Kidney tubule cell (primary cell): ENCODE data around the gene PRLR.
A peak's percentile ranks its signal among the peaks of the same experiment; 100 is the strongest.
"Not testable (repeated sequence)": the region's sequence is repeated elsewhere in the genome, so short reads cannot be mapped to it uniquely, and the experiment has no call there.

ENCODE experiments used
- DNase-seq: peaks from one replicate; pipeline ENCODE4 v3.0.0-alpha.2; 2018; ENCODE audit warnings: low spot score

PRLR gene

DNA sequence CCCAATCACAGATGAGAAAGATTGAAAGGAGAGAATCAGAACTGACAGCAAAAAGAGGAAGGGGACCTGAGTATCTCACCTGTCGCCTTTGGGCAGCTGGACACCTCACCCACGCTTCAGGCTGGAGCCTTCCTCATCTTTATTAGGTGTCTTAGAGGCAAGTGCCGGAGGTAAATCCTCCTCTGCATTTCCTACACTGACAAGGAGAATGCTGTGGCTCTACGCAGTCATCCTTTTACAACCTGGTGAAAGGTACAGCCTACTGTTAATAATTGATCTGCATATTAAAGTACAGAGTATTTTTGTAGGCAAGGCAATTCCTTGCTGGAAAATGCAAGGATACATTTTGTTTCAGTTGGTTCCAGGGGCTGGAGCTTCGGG is 34.8 kb downstream of the PRLR start:
- DNase-seq: peak; percentile 44

DNA sequence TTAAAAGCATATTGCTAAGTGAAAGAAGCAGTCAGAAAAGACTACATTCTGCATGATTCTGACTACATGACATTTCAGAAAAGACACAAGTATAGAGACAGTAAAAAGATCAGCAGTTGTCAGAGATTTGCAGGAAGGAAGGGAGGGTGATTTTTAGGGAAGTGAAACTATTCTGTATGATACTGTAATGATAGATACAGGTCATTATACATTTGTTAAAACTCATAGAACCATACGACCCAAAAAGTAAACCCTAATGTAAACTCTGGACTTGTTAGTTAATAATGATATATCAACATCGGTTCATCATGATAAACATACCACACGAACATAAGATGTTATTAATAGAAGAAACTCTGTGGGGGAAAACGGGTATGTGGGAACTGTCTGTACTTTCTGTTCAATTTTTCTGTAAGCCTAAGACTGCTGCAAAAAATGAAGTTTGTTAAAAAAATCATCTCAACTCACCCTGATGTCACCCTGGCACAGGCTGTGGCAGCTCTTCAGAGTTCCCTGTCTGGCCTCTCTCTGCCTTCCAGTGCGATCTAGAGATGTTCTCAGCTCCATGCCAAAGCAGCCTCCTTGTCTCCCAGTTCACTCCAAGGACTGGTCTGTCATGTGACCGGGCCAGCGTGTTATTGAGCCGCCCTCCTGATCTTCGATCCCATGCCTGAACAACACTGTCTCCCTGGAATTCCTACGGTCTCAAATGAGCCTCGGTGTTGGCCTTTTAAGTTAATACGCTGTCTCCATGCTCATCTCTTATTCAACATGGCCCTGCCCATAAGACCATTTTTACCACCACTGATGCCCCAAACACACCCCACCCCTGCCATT is 35.4 kb downstream of the PRLR start:
- no peak for DNase-seq

DNA sequence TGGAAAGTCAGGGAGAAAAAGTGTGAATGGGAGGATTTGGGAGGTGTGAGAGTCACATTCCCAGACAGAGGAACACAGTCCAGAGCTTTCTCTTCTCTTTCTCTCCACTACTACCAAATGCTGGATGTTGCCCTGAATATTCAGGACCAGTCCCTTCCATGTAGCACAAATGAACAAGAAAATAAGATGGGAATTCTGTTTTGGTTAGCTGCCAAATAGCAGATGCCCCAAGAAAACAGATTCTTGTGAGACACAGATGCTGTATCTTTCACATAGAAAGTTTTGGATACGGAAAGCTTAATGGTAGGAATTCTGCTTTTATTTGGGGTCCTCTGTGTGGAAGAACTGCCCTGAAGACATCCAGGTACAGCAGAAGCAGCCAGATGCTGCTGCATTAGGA is 37.8 kb downstream of the PRLR start:
- no peak for DNase-seq

DNA sequence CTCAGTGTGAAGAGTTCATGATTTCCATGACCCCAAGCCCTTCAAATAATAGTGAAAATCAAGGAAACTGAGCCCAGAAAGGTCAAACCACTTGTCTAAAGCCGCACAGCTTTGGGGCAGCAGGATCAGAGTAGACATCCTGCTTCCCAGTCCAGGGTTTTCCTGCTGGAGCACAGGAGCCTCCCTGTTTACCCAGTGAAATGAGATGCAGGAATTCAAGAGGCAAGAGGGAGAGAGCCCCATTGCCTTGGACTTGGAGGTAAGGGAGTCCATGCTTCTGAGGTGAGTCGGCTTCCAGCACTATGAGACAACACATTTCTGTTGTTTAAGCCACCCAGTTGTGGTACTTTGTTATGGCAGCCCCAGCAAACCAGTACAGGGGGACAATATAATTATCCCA is 40.5 kb downstream of the PRLR start:
- DNase-seq: peak; percentile 35

DNA sequence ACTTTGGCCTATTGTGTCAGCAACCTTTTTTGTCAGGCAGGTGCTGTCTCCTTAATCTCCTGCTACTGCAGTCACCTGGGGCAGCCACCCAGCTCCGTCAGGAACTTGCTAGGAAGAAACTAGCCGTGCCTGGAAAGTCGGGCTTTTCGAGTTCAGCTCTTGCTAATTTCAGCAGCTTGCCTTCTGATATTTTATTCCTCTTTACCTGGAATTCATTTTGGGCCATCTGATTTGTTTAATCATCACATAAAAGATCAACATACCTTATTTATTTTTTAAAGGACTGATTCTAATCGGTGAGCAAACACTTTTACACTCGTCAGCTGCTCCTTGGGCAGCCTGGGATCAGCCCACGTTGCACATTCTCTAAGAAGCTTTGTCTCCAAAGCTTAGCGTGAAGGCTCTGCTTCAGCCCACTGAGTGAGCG is 42.2 kb downstream of the PRLR start:
- DNase-seq: peak; percentile 31

DNA sequence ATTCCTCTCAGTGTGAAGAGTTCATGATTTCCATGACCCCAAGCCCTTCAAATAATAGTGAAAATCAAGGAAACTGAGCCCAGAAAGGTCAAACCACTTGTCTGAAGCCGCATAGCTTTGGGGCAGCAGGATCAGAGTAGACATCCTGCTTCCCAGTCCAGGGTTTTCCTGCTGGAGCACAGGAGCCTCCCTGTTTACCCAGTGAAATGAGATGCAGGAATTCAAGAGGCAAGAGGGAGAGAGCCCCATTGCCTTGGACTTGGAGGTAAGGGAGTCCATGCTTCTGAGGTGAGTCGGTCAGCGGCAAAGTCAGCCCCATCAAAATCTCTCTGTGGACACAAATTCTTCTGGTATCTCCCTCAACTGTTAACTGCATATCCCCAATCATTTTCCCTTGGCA is 42.7 kb downstream of the PRLR start:
- not testable (repeated sequence) for DNase-seq

DNA sequence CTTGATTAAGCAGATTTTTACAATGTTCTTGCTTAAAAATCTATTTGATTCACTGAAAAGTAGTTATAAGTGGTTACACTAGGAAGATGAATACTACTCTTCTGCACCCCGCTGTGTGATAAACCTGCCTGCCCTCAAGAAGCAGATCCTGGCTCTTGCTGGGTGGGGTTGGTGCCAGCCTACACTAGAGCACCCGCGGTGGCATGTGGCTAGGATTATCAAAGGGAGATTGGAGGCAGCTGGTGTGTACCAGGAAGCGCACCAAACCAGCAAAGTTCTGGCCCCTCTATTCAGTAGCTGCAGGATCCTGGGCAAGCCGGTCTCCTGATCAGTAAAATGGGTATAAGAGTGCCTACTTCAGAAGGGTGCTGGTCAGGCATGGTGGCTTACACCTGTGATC is 43.5 kb downstream of the PRLR start:
- DNase-seq: no peak

DNA sequence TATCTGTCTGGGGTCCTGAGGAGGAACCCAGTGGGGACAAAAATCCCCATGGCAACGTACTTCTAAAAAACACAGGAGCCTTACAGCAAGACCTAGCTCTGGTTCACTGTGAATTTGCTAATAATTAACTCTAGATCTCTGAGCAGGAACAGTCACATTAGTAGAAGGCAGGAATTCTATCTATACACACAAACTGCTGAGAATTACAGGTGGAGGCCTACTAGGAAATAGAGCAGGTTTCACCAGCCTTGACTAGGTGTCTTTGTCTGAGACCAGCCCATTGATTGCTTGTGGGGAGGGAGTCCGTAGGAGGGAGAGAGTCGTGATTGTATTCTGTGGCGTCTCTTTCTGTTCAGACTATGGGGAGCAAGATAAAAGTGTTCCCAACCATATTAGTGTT is 44.8 kb downstream of the PRLR start:
- peak; percentile 76 for DNase-seq

DNA sequence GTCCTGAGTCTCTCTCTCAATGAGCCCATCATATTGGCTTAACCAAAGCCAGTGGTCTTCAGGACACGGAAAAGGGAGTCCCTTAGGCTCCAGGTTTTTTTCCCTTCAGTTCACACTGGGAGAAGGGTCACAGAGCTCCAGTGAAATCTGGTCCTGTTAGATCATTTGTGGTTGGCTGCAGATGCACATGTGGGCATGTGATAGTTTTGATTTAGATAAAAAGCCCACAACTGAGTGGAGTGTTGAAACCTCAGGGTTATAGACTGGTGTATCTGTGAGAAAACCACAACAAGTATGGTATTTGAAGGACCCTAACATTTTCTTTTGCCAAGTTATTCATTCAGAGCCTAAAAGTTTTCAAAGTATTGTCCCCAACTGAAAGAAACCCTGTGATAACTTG is 46.7 kb downstream of the PRLR start:
- DNase-seq: no peak

DNA sequence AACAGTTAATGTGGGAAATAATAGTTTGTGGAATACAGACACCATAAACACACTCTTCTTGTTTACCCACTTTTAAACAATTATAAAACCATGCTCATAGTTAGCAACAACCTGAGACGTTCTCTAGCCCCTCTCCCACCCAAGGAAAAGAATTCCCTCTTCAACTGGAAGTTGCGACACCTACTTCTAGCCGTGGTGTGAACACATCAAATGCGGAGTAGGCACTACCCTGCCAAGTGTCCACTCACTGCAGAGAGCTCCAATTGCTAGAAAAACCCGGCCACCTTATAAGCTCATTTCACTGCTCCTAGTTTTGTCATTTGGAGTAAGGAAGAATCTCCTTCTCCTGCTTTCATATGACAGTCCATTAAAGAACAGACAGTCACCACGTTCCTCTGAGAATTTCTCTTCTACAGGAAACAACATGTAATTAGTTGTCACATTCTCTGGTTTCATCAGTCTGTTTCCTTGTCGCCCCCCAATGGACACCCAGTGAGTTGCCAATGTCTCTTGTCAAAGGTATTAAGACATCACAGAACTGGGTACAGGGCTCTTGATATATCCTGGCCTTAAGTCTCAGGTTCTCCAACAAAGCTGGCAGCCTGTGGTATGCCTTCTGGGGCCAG is 47.3 kb downstream of the PRLR start:
- DNase-seq: peak; percentile 64

DNA sequence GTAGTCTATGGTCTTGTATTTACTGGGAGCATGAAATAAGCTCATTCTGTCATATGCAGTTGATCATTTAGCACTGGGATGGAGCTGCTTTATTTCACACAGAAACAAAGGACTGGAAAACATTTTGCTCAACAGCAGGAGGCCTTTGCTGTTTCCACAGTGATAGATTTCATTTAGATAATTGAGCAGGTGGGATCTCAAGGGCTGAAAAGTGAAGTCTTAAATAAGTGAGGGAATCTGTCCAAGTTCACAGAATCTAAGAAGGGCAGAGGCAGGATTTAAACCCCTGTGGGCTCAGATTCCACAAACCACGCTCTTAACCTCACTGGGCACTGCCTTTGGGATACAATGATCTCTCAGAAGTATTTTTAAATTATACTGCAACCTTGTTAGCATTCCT is 47.8 kb downstream of the PRLR start:
- DNase-seq: no peak

DNA sequence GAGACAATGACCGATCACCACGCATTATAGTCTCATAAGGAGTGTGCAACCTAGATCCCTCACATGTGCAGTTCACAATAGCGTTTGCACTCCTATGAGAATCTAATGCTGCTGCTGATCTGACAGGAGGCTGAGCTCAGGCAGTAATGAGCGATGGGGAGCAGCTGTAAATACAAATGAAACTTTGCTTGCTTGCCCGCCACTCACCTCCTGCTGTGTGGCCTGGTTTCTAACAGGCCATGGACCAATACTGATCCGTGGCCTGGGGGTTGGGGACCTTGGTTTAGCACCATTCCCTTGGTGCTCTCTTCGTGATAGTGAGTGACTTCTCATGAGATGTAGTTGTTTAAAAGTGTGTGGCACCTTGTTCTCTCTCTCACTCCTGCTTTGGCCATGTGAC is 50.2 kb downstream of the PRLR start:
- no peak for DNase-seq

DNA sequence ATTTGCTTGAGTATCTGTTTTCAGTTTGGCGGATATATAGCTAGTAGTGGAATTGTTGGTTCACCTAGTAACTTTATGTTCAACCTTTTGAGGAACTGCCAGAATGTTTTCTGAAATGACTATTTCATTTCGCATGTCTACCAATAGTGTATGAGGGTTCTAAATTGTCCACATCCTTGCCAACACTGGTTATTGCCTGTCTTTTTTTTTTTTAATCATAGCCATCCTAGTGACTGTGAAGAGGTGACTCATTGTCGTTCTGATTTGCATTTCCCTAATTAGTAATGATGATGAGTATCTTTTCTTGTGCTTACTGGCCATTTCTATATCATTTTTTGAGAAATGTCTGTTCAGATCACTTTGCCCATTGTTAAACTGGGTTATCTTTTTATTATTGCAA is 52.5 kb downstream of the PRLR start:
- no peak for DNase-seq

DNA sequence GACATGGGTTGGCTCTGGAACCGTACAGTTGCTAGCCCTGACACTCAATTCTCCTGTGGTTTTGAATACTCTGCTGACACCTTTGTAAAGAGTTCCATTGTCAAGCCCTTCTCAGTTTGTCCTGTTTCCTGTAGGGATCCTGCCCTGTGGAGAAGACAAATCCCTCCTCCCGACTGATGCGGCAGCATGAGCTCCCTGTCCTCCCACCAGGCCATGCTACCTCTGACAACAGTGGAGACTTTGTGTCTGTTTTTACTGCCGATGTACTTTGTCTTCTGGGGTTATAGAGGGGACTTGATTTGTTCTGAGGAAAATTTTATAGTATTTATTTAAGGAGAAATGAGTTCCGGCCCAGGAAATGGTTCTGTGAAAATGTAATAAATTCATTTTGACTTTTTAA is 57.8 kb downstream of the PRLR start:
- DNase-seq: no peak

DNA sequence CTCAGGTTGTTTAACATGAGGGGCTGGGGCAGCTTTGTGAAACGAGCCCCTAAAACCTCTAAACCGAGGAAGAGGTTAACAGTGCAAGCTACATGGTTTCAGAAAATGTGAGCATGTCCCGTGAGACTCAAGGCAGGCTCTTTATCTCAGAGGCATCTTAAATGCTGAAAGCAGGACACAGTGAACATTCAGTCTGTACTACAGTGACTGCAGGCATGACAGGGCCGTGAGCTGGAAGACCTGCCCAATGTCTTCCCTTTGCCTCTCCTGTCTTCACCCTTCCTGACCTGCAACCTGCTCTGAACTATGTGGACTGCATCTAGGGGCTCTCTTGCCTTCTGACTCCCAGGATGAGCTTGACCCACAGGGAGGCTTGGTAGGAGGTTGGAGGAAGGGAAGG is 58.3 kb downstream of the PRLR start:
- DNase-seq: no peak

DNA sequence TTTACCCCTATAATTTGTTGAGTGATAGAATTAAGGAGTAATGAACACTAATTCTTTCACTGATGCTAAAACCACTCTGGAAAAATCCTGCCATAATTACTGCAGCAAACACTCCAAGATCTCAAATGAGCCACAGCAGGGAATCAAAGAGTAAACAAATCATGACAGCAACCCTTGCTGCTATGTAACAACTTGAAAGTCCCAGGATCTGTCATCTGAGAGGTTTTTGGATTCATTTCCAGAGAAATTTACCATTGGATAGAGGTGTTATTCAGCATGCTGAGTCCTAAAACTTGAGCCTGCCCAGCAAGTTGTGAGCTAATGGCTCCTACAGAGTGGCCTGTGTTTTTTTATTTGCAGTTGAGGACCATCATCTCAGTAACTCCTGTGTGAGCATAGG is 59.2 kb downstream of the PRLR start:
- no peak for DNase-seq

DNA sequence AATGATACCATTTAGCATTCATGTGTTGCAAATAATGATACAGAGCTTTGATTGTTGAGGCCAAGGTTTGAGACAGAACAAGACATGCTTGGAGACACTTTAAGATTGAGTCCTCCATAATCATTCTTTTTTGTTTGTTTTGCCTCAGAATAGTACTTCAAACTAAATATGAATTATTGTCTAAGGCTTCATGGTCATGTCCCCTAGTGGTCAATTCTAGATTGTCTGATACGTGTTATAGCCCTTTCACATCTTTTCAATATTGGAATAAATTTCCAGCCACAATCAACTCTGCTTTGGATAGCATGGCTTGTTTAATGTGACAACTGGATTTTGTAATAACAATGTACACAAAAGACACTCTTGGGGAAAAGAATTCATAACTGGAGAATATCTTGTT is 64.2 kb downstream of the PRLR start:
- no peak for DNase-seq

DNA sequence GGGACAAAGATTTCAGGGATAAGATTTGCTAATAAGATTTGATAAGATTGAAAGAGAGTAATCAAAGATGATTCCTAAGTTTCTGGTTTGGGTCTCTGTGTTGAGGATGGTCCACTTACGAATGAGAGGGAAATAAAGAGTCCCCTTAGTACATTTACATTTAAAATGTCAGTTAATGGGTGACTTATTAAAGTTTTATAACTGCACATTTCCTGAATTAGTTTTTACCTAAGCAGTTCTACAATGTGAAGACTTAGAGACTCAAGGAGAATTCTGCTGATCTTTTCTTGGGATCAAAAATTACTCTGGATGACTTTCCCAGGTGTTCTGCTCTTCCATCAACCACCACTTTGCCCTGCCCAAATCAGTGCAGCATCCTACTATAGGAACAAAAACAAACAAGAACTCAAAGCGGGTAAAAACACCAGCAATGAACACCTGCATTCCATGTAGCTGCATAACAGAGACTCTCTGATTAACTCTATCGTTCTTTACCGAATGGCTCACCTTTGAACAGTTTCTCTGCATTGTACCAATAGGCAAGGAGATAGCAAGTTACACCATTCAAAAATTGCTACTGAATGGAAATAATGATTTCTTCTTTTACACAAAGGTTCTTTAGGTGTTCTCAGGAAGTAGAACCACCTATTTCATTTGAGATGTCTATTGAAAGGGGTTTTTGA is 65.3 kb downstream of the PRLR start:
- peak; percentile 17 for DNase-seq

DNA sequence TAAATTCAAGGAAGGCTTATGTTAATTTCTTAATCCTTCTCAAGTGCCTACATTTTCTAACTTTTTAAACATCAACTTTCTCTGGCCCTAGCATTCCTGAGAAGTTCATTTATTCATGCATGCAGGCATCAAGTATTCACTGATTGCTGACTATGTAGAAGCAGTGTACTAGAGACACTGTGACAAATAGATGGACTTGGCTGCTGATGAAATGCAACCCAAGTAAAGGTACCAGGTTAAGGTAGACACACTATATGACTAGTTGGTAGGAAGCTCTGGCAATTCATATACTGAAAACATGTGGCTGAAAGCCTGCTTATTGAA is 66.6 kb downstream of the PRLR start:
- no peak for DNase-seq

DNA sequence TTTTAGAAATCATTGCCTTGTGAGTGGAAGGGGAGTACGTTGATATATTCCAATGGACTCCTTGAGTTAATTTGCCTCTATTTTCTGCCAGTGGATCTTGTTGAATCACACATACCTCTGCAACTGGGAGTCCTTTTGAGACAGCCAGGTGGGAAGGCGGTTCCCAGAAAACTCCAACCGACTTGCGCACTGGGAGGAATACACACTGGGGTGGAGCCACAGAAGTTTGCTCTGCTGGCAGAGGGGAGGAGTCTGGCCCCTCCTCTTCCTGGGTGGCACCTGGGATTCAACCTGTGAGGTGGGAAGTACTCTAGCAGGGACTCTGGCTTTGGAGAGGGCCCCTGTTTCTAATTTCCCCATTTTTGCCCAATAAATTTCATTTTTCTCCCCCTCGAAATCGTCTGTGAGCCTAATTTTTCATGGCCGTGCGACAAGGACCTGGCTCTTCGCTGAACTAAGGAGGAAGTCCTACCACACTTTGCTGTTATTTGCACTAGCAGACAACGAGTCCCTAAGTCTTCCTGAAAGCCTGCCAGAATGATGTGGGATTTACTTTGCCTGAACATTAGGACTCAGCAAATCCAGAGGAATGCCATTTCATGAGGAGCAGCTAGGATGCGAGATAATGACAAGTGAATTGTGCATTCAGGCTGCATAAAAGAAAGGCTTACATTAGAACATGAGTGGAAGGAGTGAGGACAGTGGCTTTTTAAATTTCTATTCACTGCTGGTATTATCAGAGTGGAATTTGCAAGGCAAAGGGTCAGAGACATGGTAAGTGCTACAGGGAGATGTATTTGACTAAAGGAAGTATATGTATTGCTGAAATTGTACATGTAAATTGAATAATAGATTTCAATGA is 67.2 kb downstream of the PRLR start:
- no peak for DNase-seq

DNA sequence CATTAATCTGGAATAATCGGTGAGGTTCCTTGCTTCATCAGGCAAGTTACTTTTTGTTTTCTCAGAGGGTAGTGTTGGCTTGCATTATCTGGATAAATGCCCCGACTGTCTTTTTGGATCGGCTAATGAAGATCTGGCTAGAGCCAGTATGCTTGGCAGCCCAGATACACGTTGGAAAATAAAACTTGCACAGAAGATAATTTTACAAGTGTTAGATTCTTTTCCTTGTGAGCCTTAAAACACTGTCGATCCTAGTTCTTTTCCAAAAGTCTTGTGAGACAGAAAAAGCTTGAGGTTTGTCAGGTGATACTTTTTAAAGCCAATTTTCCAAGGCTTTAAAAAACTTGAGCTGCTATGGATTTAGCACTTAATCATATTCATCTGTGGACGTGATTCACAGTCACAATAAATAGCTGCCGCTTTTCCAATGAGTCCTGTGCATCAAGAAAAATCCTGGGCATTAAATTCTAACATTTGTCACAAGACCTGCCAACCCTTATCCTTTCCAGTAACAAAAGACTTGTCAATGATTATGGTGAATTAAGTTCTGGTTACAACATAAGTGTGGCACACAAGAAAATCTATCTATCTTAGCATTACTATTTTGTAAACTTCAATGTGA is 68.5 kb downstream of the PRLR start:
- DNase-seq: no peak

DNA sequence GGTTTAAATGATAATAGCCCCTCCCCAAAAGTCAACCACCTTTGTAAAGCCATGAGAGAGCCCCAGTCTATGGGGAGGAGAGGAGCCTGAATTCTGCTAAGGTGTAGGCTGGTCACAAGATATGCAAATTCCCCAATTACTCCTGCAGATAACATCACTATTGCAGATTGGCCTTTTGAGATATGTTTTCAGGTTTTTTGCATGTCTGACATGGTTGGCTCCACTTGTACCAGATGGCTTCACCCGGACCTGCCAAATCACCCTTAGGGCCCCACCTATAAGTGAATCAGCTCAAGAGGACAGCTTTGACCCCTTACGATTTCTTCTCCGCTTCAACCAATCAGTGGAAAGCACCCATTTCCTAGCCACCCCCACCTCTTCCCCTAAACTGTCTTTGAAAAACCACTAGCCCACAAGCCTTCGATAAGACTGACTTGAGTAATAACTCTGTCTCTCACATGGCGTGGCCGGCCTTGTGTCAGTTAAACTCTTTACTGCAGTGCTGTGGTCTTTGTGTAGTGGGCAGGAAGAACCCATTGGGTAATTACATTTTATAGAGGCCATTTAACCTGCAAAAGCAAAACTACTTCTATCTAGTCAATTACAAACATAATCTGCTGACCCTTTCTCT is 69.7 kb downstream of the PRLR start:
- DNase-seq: no peak
